IPS-18c (cell line): ENCODE measurements around the gene NCR3LG1.
"Not testable (repeated sequence)": the region's sequence is repeated elsewhere in the genome, so short reads cannot be mapped to it uniquely, and the experiment has no call there.

Experiments
- H3K4me3 ChIP-seq: 2 replicates; pipeline ENCODE4 v1.7.0; 2013; ENCODE audit warnings: low read depth, mild to moderate bottlenecking, low read length, moderate library complexity; ENCODE audit not compliant: insufficient read depth
- H3K9me3 ChIP-seq: one replicate; pipeline ENCODE4 v1.6.1; 2013; ENCODE audit warnings: mild to moderate bottlenecking, low read length, moderate library complexity; ENCODE audit not compliant: control insufficient read depth, insufficient read depth

The NCR3LG1 gene

DNA sequence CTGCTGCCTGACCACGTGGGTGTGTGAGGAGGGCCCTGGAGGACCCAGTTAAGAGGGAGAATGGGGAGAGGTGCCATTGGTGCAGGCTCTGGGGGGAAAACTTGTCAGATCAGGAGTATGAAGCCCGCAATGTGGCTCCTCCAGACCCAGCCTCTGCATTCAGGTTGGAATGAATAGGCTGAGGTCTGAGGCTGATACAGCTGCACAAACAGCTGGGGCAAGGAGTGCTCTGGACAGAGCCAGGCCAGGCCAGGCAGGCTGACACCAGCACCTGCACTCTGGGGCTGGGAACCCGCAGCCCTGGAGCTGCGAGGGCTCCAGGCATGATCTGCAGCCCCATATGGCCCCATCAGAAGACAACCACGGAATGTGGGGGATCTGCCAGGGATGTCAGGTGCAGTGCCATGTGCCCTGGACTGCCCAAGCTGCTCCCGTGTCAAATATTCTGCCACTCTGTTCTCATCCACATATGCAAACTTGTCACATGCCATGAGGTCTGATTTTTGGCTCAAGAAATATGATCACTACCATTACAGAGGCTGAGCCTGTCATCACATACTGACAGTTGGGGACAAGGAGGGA lies 64.0 kb downstream of the NCR3LG1 start:
- Histone ChIP-seq H3K9me3 (no peaks in the 10 kb centered on the region), H3K4me3 (no peak overlapping the region)

DNA sequence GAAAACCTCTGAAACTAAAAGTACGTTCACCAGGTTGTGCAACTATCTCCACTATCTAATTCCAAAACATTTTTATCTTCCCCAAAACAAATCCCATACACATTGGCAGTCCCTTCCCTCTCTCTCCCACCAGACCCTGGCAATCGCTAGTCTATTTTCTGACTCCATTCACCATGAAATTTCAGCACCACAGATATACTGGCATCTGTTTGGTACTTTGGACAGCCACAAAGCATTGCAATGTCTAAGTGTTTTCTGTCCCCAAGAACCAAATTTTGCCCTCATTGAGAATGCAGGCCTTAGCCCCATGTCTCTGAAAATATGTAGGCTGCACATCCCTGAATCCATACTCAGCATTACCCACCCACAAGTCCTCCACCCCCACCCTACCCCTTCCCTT lies 64.9 kb downstream of the NCR3LG1 start:
- no peaks in the 10 kb centered on the region for H3K9me3 ChIP-seq
- H3K4me3 ChIP-seq: no peak overlapping the region

- Histone ChIP-seq H3K9me3 (no peaks in the 10 kb centered on the region), H3K4me3 (no peak overlapping the region)
These were observed 67.0 kb downstream of the NCR3LG1 start for GRCh38 chr11:17418444-17419081.

DNA sequence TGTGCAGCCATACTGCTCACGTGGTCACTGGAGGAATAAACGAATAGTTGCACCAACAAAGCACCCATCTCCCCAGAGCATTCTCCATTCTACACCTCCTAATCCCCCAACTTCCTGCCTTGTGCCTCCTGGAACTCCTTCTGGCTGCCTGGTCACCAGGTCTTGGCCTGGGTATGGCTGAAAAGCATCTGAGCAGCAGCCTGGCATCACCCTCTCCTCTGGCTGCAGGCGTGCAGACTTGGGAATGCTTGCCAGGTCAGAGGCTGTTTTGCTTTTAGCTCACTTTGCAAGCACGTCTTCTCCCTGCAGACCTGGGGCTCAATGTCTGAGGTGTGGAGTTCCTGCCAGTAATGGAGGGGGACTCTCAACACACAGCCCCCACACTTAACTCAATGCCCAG lies 70.2 kb downstream of the NCR3LG1 start:
- H3K9me3 ChIP-seq: no peaks in the 10 kb centered on the region
- H3K4me3 ChIP-seq: no peak overlapping the region

- Histone ChIP-seq H3K4me3 (no peak overlapping the region), H3K9me3 (no peaks in the 10 kb centered on the region)
These were observed 72.1 kb downstream of the NCR3LG1 start for GRCh38 chr11:17423533-17424310.

GRCh38 chr11:17426233-17426632 lies 74.6 kb downstream of the NCR3LG1 start:
- H3K4me3 ChIP-seq, H3K9me3 ChIP-seq: not testable (repeated sequence)
